Posterior cingulate gyrus (tissue), 11 donors: ENCODE data around the gene ANKRD29.

ENCODE experiments used
- DNase-seq, 10 donors: peaks; one replicate each; pipeline versions ENCODE4 v3.0.0 to v3.0.0-alpha.2; 2020 to 2021; ENCODE audit warnings: mixed read lengths in 3 of 10
- intact Hi-C: fragments of 100-400 bp; cut with DNase I; formaldehyde crosslinking; loops from one replicate; pipeline ENCODE4 v1.15.1; 2023

ANKRD29 gene

GRCh38 chr18:23662309-23663263 lies at the start of gene ANKRD29:
Gene ANKRD29, minus strand, starts transcription at chr18:23662911. Its CDS starts 181 bp downstream, at chr18:23662730.
- intact Hi-C loops, result no loop called here
- DNase-seq, result peak in 9 of 10 donors; percentile 17 to 90 (median 46)

GRCh38 chr18:23712445-23712844 lies 49.7 kb upstream of the ANKRD29 start:
- intact Hi-C loops, result no loop called here
- DNase-seq, result no peak

- intact Hi-C loops, result no loop called here
- DNase-seq, result no peak
Measured at GRCh38 chr18:23711426-23711825, 48.7 kb upstream of the ANKRD29 start.

GRCh38 chr18:23710946-23711345 lies 48.2 kb upstream of the ANKRD29 start:
- intact Hi-C loops, result no loop called here

GRCh38 chr18:23710068-23710527 lies 47.4 kb upstream of the ANKRD29 start:
- no peak for DNase-seq
- intact Hi-C loops, result no loop called here

More at GRCh38 chr18:23710946-23711345, 48.2 kb upstream of the ANKRD29 start:
- DNase-seq, result no peak

- intact Hi-C loops, result no loop called here
- DNase-seq, result no peak
Measured at GRCh38 chr18:23706971-23707640, 44.4 kb upstream of the ANKRD29 start.

- DNase-seq, result no peak
- intact Hi-C loops, result no loop called here
Measured at GRCh38 chr18:23704806-23705205, 42.1 kb upstream of the ANKRD29 start.

- intact Hi-C loops, result no loop called here
- DNase-seq, result no peak
Measured at GRCh38 chr18:23703987-23704384, 41.3 kb upstream of the ANKRD29 start.

GRCh38 chr18:23703057-23703986 lies 40.6 kb upstream of the ANKRD29 start:
- no peak for DNase-seq
- intact Hi-C loops, result no loop called here

- intact Hi-C loops, result no loop called here
- no peak for DNase-seq
Measured at GRCh38 chr18:23702606-23703005, 39.9 kb upstream of the ANKRD29 start.

- intact Hi-C loops, result no loop called here
- DNase-seq, result no peak
Measured at GRCh38 chr18:23701544-23702064, 38.9 kb upstream of the ANKRD29 start.

- intact Hi-C loops, result no loop called here
- DNase-seq, result no peak
Measured at GRCh38 chr18:23701017-23701416, 38.3 kb upstream of the ANKRD29 start.

- DNase-seq, result no peak
- intact Hi-C loops, result no loop called here
Measured at GRCh38 chr18:23694637-23695430, 32.1 kb upstream of the ANKRD29 start.

- intact Hi-C loops, result no loop called here
- DNase-seq, result no peak
Measured at GRCh38 chr18:23693846-23694245, 31.1 kb upstream of the ANKRD29 start.

GRCh38 chr18:23690505-23691068 lies 27.9 kb upstream of the ANKRD29 start:
- DNase-seq, result peak in 1 of 10 donors; percentile 76
- intact Hi-C loops, result no loop called here

- peak in 5 of 10 donors; percentile 8 to 82 (median 70) for DNase-seq
- intact Hi-C loops, result no loop called here
Measured at GRCh38 chr18:23689616-23690504, 27.1 kb upstream of the ANKRD29 start.

GRCh38 chr18:23689031-23689615 lies 26.4 kb upstream of the ANKRD29 start, which contains the start of gene LAMA3:
Gene LAMA3, plus strand, starts transcription at chr18:23689453. Its CDS starts 231 bp downstream, at chr18:23689684.
- intact Hi-C loops, result no loop called here

More at GRCh38 chr18:23689031-23689615, 26.4 kb upstream of the ANKRD29 start, which contains the start of gene LAMA3:
- peak in 9 of 10 donors; percentile 24 to 91 (median 44) for DNase-seq
